Measurements from ENCODE around the gene CASZ1. TPM values are rescaled to one million over a fixed set of nuclear protein-coding genes. Genes with fewer than 3 reads are reported as not detected.
A peak's percentile ranks its signal among the peaks of the same experiment; 100 is the strongest.

The CASZ1 gene
- total RNA-seq, 1 donor from 2014 or later: 3.4 TPM

GRCh38 chr1:10671090-10671489, 125.4 kb downstream of the CASZ1 start:
- H3K27ac ChIP-seq: no peak overlapping the region
- no peak overlapping the region for H3K4me3 Mint-ChIP-seq

GRCh38 chr1:10670190-10670589, 126.3 kb downstream of the CASZ1 start:
- H3K4me1 ChIP-seq: peaks cover 36% of the 10 kb centered on the region
- TF ChIP-seq EZH2phosphoT487 (IDR thresholded peaks at IDR 0.05) (no peak), CTCF (IDR thresholded peaks at IDR 0.05) (no peak), EZH2 (IDR thresholded peaks at IDR 0.05) (no peak)

More at GRCh38 chr1:10671090-10671489, 125.4 kb downstream of the CASZ1 start:
- H3K4me3 ChIP-seq: no peak overlapping the region
- peaks cover 17% of the 10 kb centered on the region for H3F3A ChIP-seq (ENCODE audit: low read depth)
- no peaks in the 10 kb centered on the region for H3K36me3 ChIP-seq
- H4K20me1 ChIP-seq (ENCODE audit: low read depth): peaks cover 37% of the 10 kb centered on the region
- H3K9me3 ChIP-seq (ENCODE audit: low read depth): no peaks in the 10 kb centered on the region
- Mint-ChIP-seq H3K27me3 (ENCODE audit: insufficient read depth, low read depth) (peaks cover 4% of the 10 kb centered on the region), H3K36me3 (no peaks in the 10 kb centered on the region), H3K4me1 (peaks cover 62% of the 10 kb centered on the region), H3K27ac (peak overlapping the region; percentile 81), H3K9me3 (no peaks in the 10 kb centered on the region)
- TF ChIP-seq EZH2 (IDR thresholded peaks at IDR 0.05): no peak
- no peak for TF ChIP-seq CTCF (IDR thresholded peaks at IDR 0.05)
- H2AFZ ChIP-seq (replicated peaks): no peak overlapping the region
- H3K9ac ChIP-seq: no peak overlapping the region
- H3K27me3 ChIP-seq: no peaks in the 10 kb centered on the region
- no peak overlapping the region for H3K4me2 ChIP-seq
- H3K4me1 ChIP-seq: peaks cover 40% of the 10 kb centered on the region
- no peak for DNase-seq (ENCODE audit: low spot score)
- H3K79me2 ChIP-seq (ENCODE audit: low read depth): no peaks in the 10 kb centered on the region

GRCh38 chr1:10669570-10669969, 126.9 kb downstream of the CASZ1 start:
- peaks cover 1% of the 10 kb centered on the region for H3K36me3 Mint-ChIP-seq
- peaks cover 61% of the 10 kb centered on the region for H3K4me1 Mint-ChIP-seq
- no peak overlapping the region for H3K4me2 ChIP-seq
- TF ChIP-seq EZH2phosphoT487 (IDR thresholded peaks at IDR 0.05): no peak
- TF ChIP-seq EZH2 (IDR thresholded peaks at IDR 0.05): no peak
- no peak for TF ChIP-seq CTCF (IDR thresholded peaks at IDR 0.05)
- no peaks in the 10 kb centered on the region for H3K79me2 ChIP-seq (ENCODE audit: low read depth)
- H3K4me3 Mint-ChIP-seq: no peak overlapping the region
- H4K20me1 ChIP-seq (ENCODE audit: low read depth): peaks cover 47% of the 10 kb centered on the region
- no peak overlapping the region for H3K4me3 ChIP-seq
- H2AFZ ChIP-seq (replicated peaks): no peak overlapping the region
- H3K27ac ChIP-seq: no peak overlapping the region
- DNase-seq (ENCODE audit: low spot score): no peak
- H3K27me3 ChIP-seq: no peaks in the 10 kb centered on the region
- H3K4me1 ChIP-seq: peaks cover 40% of the 10 kb centered on the region
- peaks cover 3% of the 10 kb centered on the region for H3K27me3 Mint-ChIP-seq (ENCODE audit: insufficient read depth, low read depth)
- no peaks in the 10 kb centered on the region for H3K9me3 ChIP-seq (ENCODE audit: low read depth)
- no peaks in the 10 kb centered on the region for H3K36me3 ChIP-seq
- no peaks in the 10 kb centered on the region for H3K9me3 Mint-ChIP-seq
- H3K9ac ChIP-seq: no peak overlapping the region
- H3K27ac Mint-ChIP-seq: no peak overlapping the region
- peaks cover 17% of the 10 kb centered on the region for H3F3A ChIP-seq (ENCODE audit: low read depth)

More at GRCh38 chr1:10670190-10670589, 126.3 kb downstream of the CASZ1 start:
- Histone ChIP-seq H3F3A (ENCODE audit: low read depth) (peaks cover 17% of the 10 kb centered on the region), H3K27me3 (no peaks in the 10 kb centered on the region), H2AFZ (replicated peaks) (no peak overlapping the region), H3K4me3 (no peak overlapping the region), H3K4me2 (no peak overlapping the region), H3K36me3 (no peaks in the 10 kb centered on the region), H3K9me3 (ENCODE audit: low read depth) (no peaks in the 10 kb centered on the region), H4K20me1 (ENCODE audit: low read depth) (peaks cover 41% of the 10 kb centered on the region), H3K79me2 (ENCODE audit: low read depth) (no peaks in the 10 kb centered on the region), H3K9ac (no peak overlapping the region), H3K27ac (no peak overlapping the region)
- Mint-ChIP-seq H3K27ac (peak overlapping the region; percentile 60), H3K4me1 (peaks cover 65% of the 10 kb centered on the region), H3K36me3 (peaks cover 1% of the 10 kb centered on the region), H3K27me3 (ENCODE audit: insufficient read depth, low read depth) (peaks cover 3% of the 10 kb centered on the region), H3K9me3 (no peaks in the 10 kb centered on the region), H3K4me3 (no peak overlapping the region)
- no peak for DNase-seq (ENCODE audit: low spot score)

Measured in neural progenitor cell (in vitro differentiated cells).